Naive thymus-derived CD8-positive, alpha-beta T cell (primary cell): ENCODE data around the gene RPTOR. TPM values are rescaled to one million over a fixed set of nuclear protein-coding genes. Genes with fewer than 3 reads are reported as not detected.

Source experiments
- ATAC-seq, 2 donors: fragments of 150-1000 bp; cut with Tn5 transposase in 1 of 2; sonication (Bioruptor Pico), chemical (Tn5 transposase) in 1 of 2; 1 replicate in 1 of 2; 2 replicates in 1 of 2; pipeline ENCODE4 v1.10.0; 2021; ENCODE audit warnings: mild to moderate bottlenecking in 2 of 2, moderate library complexity in 2 of 2
- POLR2A ChIA-PET: fragments of 350-600 bp; sonication (Branson Sonifier 250); formaldehyde crosslinking; loops from one replicate; lab custom pipeline; 2021; ENCODE audit warnings: antibody characterized with exemption; lab: Charles Lee
- DNase-seq, 10 donors: peaks; one replicate each; pipeline versions ENCODE4 v3.0.0 to v3.0.0-alpha.2; 2020 to 2022
- H3K27ac Mint-ChIP-seq, 10 donors: one replicate each; pipeline ENCODE4 v1.8.0; 2020 to 2022; ENCODE audit warnings: mild to moderate bottlenecking in 10 of 10, mixed read lengths in 10 of 10, moderate library complexity in 4 of 10, inconsistent platforms in 1 of 10
- H3K27me3 Mint-ChIP-seq, 5 donors: one replicate each; pipeline ENCODE4 v1.8.0; 2021 to 2022; ENCODE audit warnings: mixed read lengths in 5 of 5
- H3K36me3 Mint-ChIP-seq, 3 donors: one replicate each; pipeline ENCODE4 v1.8.0; 2020 to 2022; ENCODE audit warnings: mixed read lengths in 3 of 3, mild to moderate bottlenecking in 2 of 3, inconsistent platforms in 1 of 3
- H3K4me1 Mint-ChIP-seq, 4 donors: one replicate each; pipeline ENCODE4 v1.8.0; 2021 to 2022; ENCODE audit warnings: mixed read lengths in 4 of 4
- H3K4me3 Mint-ChIP-seq, 10 donors: one replicate each; pipeline ENCODE4 v1.8.0; 2020 to 2022; ENCODE audit warnings: mild to moderate bottlenecking in 10 of 10, mixed read lengths in 10 of 10, moderate library complexity in 6 of 10, inconsistent platforms in 1 of 10
- H3K9me3 Mint-ChIP-seq, 9 donors: one replicate each; pipeline ENCODE4 v1.8.0; 2020 to 2022; ENCODE audit warnings: mixed read lengths in 9 of 9, mild to moderate bottlenecking in 3 of 9, inconsistent platforms in 1 of 9, moderate library complexity in 1 of 9
- polyA plus RNA-seq, 3 donors: library from polyadenylated mRNA; unstranded; fragments of 300-500 nt; fragmentation: Illumina TruSeq; gene quantifications; one replicate each; pipeline ENCODE4 v1.2.3, GENCODE V29; 2021
- total RNA-seq, 8 experiments: library from RNA in 2 of 8; stranded (reverse) in 2 of 8; gene quantifications; one replicate each; pipeline ENCODE4 v1.2.3 and lab custom pipeline; 2021 to 2026

Gene RPTOR
- total and polyA plus RNA-seq, 5 experiments from 2014 or later = 5.3 to 53.9 (median 10.2) TPM

DNA sequence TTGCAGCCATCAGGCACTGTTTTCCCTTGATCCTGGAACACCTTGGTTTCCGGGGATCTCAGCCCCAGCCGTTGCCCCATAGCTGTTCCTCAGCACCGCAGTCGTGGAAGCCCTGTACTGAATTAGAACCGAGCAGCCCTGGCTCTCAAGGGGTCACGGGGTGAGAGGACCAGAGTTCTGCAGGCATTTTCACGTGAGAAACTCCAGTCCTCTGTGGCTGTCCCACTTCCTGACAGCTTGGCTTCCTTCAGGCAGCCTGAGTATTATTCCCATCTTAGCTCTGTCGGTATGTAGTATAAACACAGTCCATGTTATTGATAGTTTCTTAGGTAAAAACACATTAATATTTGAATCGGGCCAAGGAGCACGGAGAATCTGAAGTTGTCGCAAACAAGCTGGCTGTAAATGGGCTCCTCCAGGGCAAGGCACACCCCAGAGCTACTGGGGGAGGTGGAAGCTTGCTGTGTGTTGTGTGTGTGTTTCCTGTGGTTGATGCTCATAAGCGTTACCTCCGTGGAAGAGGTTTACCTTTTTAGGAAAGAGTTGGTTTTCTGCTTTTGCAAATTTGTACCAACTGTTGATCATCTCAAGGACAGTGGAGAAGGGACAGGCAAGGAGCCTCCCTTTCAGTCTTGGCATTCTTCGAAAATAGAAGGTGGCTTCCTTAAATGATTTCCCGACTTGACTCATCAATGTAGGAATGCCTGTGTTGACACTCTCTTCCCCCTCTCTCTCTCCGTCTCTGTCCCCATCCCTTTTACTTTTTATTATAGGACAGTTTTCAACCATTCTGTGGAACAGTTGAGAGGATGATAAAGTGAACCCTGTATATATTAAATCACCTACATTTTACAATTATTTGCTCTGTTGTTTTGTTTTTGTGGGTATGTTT, 238.1 kb downstream of the RPTOR start:
- DNase-seq = peak in 8 of 10 donors; percentile 26 to 79 (median 60)
- Mint-ChIP-seq H3K9me3 (no peaks in the 10 kb centered on the region), H3K27me3 (no peaks in the 10 kb centered on the region), H3K4me1 (peaks cover 38 to 81% (median 71%) of the 10 kb centered on the region in 4 donors), H3K27ac (peak overlapping the region; percentile 84 to 99 (median 96)), H3K36me3 (peaks cover 0 to 4% (median 2%) of the 10 kb centered on the region in 3 donors), H3K4me3 (peak overlapping the region; percentile 71 to 89 (median 84))
- peak; percentile 79 to 91 for ATAC-seq
- POLR2A ChIA-PET = interaction anchor here (0.6 to 7.1 kb wide), 13 partner anchors 8 to 728 kb away, joined by 3 to 67 read pairs (median 5); no protein-coding TSS in a partner anchor

DNA sequence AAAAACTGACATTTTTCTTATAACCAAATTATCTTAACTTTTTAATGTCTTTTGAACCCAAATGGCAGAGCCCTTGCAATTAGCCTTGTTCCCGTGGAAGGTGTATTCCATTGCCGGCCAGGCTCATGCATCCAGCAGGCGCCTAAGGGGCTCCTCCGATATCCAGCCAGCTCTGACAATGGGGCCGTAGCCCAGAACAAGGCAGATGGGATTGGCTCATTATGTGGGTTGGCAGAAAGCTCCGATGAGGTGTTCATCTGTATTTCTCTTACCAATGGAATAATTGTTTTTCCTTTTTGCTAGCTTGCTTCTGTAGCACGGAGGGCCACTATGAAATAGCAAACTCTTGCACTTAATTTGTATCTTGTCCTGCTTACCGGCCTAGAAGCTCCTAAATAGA, 238.8 kb downstream of the RPTOR start:
- DNase-seq = no peak
- no peak for ATAC-seq
- POLR2A ChIA-PET = interaction anchor here (0.6 to 7.1 kb wide), 6 partner anchors 9 to 135 kb away, joined by 3 to 67 read pairs (median 9); no protein-coding TSS in a partner anchor
- peaks cover 0 to 4% (median 0%) of the 10 kb centered on the region in 3 donors for H3K36me3 Mint-ChIP-seq
- no peaks in the 10 kb centered on the region for H3K27me3 Mint-ChIP-seq
- peak overlapping the region; percentile 60 to 99 (median 94) for H3K27ac Mint-ChIP-seq
- peaks cover 0 to 5% (median 0%) of the 10 kb centered on the region in 9 donors for H3K9me3 Mint-ChIP-seq
- H3K4me1 Mint-ChIP-seq = peaks cover 43 to 86% (median 77%) of the 10 kb centered on the region in 4 donors
- peak overlapping the region in 7 of 10 donors; percentile 78 to 86 (median 85) for H3K4me3 Mint-ChIP-seq

DNA sequence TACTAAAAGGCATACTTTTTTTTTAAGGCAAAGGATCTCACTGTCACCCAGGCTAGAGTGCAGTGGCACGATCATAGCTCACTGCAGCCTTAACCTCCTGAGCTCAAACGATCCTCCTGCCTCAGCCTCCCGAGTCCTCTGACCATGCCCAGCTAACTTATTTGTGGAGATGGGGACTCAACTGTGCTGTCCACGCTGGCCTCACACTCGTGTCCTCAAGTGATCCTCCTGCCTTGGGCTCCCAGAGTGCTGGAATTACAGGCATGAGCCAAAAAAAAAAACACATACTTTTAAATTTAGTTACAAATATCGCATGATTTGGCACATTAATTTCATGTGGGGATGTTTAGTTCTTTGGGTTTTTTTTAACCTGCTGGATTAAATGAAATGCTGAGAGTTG, 239.3 kb downstream of the RPTOR start:
- Mint-ChIP-seq H3K27me3 (no peaks in the 10 kb centered on the region), H3K4me3 (peak overlapping the region in 6 of 10 donors; percentile 5 to 85 (median 82))
- POLR2A ChIA-PET = interaction anchor here (0.6 to 7.1 kb wide), 7 partner anchors 8 to 759 kb away, joined by 3 to 67 read pairs (median 3); no protein-coding TSS in a partner anchor

DNA sequence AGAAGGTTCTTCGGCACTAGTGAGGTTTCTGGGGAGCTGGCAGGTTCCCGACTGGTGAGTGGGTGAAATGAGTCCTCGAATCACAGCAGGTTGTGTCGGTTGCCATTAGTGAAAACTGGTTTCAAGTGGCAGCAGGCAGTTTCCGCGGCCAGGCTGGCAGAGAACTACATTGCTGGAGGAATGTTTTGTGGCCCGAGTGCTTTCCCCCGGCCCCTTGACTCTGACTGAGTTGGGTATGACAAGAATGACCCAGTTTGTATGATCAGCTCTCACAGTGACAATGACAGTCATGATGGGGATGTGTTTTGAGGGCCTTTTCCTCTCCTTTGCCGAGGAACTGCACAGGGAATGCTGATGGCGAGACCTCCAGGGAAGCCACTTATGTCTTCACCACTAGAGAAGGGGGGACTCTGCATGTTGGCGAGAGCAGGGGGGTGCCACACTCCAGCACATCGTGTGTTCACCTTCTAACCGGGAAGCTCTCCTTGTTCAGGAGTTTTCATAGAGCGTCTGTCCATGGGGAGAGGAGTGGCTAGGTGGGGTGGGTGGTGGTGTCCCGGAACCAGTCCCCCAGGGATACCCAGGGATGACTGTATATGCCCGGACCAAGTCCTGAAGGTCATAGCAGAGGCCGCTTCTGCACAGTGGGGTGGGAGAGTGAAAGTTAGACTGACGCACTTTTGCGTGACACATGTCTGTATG, 241.0 kb downstream of the RPTOR start:
- Mint-ChIP-seq H3K4me3 (peak overlapping the region; percentile 16 to 72 (median 52)), H3K4me1 (peaks cover 53 to 90% (median 86%) of the 10 kb centered on the region in 4 donors), H3K27ac (peak overlapping the region; percentile 79 to 97 (median 92)), H3K27me3 (no peaks in the 10 kb centered on the region), H3K9me3 (peaks cover 0 to 9% (median 0%) of the 10 kb centered on the region in 9 donors), H3K36me3 (peaks cover 0 to 4% (median 0%) of the 10 kb centered on the region in 3 donors)
- POLR2A ChIA-PET = interaction anchor here (1.3 to 1.8 kb wide), 4 partner anchors 11 to 331 kb away, joined by 3 to 4 read pairs (median 4); no protein-coding TSS in a partner anchor
- ATAC-seq (peak in 1 of 2 donors; percentile 17), DNase-seq (peak in 1 of 10 donors; percentile 46)

More for the DNA sequence above, 239.3 kb downstream of the RPTOR start:
- Mint-ChIP-seq H3K27ac (peak overlapping the region in 9 of 10 donors; percentile 60 to 99 (median 94)), H3K9me3 (peaks cover 0 to 9% (median 0%) of the 10 kb centered on the region in 9 donors), H3K4me1 (peaks cover 44 to 88% (median 81%) of the 10 kb centered on the region in 4 donors), H3K36me3 (peaks cover 0 to 4% (median 0%) of the 10 kb centered on the region in 3 donors)
- no peak for DNase-seq
- no peak for ATAC-seq

DNA sequence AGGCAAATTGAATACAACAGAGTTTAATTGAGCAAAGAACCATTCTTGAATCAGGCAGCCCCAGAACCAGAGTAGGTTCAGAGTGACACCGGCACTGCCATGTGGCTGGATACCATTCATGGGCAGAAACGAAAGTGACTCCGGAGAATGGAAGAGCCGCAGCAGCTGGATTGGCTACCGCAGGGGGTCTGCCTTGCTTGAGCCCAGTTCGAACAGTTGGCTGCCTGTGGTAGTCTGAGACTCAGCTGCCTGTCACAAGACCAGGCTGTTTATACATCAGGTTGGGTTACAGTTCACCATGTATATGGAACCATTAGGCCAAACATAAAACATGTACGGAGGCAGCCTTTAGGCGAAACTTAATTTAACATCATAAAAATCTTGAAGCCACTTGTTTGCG, 241.8 kb downstream of the RPTOR start:
- Mint-ChIP-seq H3K4me1 (peaks cover 58 to 90% (median 86%) of the 10 kb centered on the region in 4 donors), H3K27me3 (no peaks in the 10 kb centered on the region), H3K9me3 (peaks cover 0 to 9% (median 0%) of the 10 kb centered on the region in 9 donors), H3K4me3 (peak overlapping the region in 2 of 10 donors; percentile 29 to 62), H3K36me3 (peaks cover 0 to 4% (median 0%) of the 10 kb centered on the region in 3 donors), H3K27ac (peak overlapping the region in 5 of 10 donors; percentile 8 to 97 (median 60))
- ATAC-seq (no peak), DNase-seq (no peak)
- POLR2A ChIA-PET = interaction anchor here (1.3 to 1.5 kb wide), 2 partner anchors 23 to 123 kb away, joined by 3 to 4 read pairs; no protein-coding TSS in a partner anchor

DNA sequence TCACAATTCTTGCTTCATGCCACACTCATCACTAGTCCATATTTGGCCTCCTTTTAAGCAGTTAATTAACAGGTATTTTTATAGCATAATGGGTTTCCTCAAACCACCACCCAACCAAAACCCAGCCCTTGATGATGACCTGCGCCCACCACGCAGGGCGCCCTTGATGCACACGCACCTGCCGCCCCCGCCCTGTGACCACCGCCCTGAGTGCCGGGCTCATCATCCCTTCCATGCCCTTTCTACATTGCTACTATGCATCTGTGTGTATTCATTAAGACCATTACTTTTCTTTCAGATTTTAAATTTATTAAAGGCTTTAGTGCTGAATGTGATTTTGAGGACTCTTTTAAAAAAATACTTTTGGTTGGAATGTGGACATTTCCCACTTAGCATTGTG, 242.2 kb downstream of the RPTOR start:
- Mint-ChIP-seq H3K4me1 (peaks cover 60 to 90% (median 86%) of the 10 kb centered on the region in 4 donors), H3K36me3 (peaks cover 0 to 4% (median 0%) of the 10 kb centered on the region in 3 donors), H3K4me3 (peak overlapping the region in 2 of 10 donors; percentile 26 to 62), H3K27me3 (no peaks in the 10 kb centered on the region), H3K9me3 (peaks cover 0 to 9% (median 0%) of the 10 kb centered on the region in 9 donors), H3K27ac (peak overlapping the region in 8 of 10 donors; percentile 7 to 97 (median 56))
- no peak for ATAC-seq
- DNase-seq = no peak
- POLR2A ChIA-PET = interaction anchor here (1.3 kb wide), 1 partner anchor 124 kb away, joined by 3 read pairs; no protein-coding TSS in a partner anchor

DNA sequence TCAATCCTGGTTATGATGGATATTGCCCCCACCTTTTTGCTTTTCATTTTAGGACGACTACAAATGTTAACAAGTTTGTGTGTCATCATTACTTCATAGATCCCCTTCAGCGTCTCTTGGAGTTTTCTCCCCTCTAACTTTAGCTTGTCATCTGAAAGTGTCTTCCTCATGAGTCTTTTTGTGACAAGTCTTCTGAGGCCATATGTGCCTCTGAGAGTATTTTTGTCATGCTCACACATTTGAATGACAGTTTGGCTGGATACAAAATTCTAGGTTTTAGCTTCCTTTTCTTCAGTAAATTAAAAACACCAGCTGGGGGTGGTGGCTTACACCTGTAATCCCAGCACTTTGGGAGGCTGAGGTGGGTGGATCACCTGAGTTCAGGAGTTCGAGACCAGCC, 243.2 kb downstream of the RPTOR start:
- H3K36me3 Mint-ChIP-seq = peaks cover 0 to 4% (median 0%) of the 10 kb centered on the region in 3 donors
- peak overlapping the region; percentile 13 to 97 (median 77) for H3K27ac Mint-ChIP-seq
- POLR2A ChIA-PET = interaction anchor here (1.6 kb wide), 1 partner anchor 26 kb away, joined by 4 read pairs; no protein-coding TSS in a partner anchor
- no peak for ATAC-seq
- peak overlapping the region in 5 of 10 donors; percentile 16 to 62 (median 24) for H3K4me3 Mint-ChIP-seq
- DNase-seq = no peak
- no peaks in the 10 kb centered on the region for H3K27me3 Mint-ChIP-seq
- peaks cover 57 to 90% (median 87%) of the 10 kb centered on the region in 4 donors for H3K4me1 Mint-ChIP-seq
- peaks cover 0 to 9% (median 0%) of the 10 kb centered on the region in 9 donors for H3K9me3 Mint-ChIP-seq

DNA sequence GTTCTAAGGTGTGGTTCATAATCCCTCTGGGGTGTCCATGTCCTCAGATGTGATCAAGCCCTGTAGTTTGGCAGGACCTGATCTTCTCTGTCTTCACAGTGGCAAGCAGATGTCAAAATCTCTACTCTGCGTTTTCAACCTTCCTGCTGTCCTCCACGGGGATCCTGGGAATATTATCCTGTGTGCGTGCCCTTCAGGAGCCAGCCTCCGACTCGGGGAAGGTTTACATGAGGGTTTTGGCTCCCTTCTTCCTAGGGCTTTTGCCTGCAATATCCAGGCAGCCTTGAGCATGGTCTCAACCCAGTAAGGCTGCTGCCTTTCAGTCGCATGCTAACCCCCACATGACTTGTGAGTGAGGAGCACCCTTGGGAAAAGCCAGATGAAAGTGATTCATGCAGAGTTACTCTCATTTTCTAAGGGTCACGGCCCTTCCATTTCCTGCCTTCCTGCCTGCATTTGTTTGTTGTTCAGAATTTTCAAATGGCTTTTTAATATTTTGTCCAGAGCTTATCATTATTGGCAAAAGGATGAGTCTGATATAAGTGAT, 244.8 kb downstream of the RPTOR start:
- peak overlapping the region; percentile 93 to 99 (median 96) for H3K27ac Mint-ChIP-seq
- peak overlapping the region; percentile 70 to 91 (median 81) for H3K4me3 Mint-ChIP-seq
- peaks cover 53 to 89% (median 85%) of the 10 kb centered on the region in 4 donors for H3K4me1 Mint-ChIP-seq
- H3K9me3 Mint-ChIP-seq = peaks cover 0 to 9% (median 0%) of the 10 kb centered on the region in 9 donors
- ATAC-seq (no peak), DNase-seq (no peak)
- no peaks in the 10 kb centered on the region for H3K27me3 Mint-ChIP-seq
- H3K36me3 Mint-ChIP-seq = peaks cover 0 to 12% (median 7%) of the 10 kb centered on the region in 3 donors
- POLR2A ChIA-PET = interaction anchor here (0.7 to 6.5 kb wide), 9 partner anchors 9 to 334 kb away, joined by 3 to 67 read pairs (median 4); no protein-coding TSS in a partner anchor

DNA sequence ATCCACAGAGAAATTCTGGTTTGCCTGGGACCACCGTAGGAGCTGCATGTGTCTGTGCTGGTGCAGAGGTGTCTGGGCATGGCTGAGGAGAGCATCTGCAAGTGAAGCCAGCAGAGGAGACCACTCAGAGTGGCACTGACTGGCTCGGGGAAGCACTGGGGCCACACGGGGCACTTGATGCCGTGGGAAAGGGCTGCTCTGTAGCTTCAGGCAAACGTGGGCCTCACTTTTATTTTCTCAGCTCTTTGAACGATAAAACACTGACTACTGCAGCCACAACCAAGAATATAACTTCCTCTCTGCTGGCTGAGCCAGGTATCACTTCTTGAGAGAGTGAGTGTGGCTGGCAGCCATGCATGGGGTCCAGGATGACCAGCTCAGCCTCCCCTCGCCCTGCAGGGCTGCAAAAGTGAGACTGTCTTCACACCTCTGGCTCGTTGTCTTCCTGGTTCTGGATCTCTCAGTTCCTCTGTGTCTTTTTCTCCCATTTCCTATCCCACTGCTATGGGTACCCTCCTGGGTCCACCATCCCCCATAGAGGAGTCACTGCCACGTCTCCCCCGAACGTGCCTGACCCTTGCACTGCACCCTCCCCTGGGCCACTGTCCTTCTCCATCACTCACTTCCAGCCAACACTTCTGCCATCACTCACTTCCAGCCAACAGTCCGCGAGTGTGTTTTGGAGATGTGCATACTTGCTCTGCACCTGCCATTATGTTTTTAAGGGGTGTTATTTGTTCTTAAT, 245.6 kb downstream of the RPTOR start:
- no peaks in the 10 kb centered on the region for H3K27me3 Mint-ChIP-seq
- DNase-seq = peak in 5 of 10 donors; percentile 35 to 69 (median 65)
- peaks cover 0 to 12% (median 10%) of the 10 kb centered on the region in 3 donors for H3K36me3 Mint-ChIP-seq
- peaks cover 0 to 9% (median 0%) of the 10 kb centered on the region in 9 donors for H3K9me3 Mint-ChIP-seq
- ATAC-seq = peak; percentile 74 to 81
- POLR2A ChIA-PET = interaction anchor here (0.7 to 6.5 kb wide), 9 partner anchors 9 to 335 kb away, joined by 3 to 67 read pairs (median 4); no protein-coding TSS in a partner anchor
- peak overlapping the region; percentile 70 to 91 (median 81) for H3K4me3 Mint-ChIP-seq
- peaks cover 53 to 88% (median 82%) of the 10 kb centered on the region in 4 donors for H3K4me1 Mint-ChIP-seq
- H3K27ac Mint-ChIP-seq = peak overlapping the region; percentile 93 to 99 (median 96)

DNA sequence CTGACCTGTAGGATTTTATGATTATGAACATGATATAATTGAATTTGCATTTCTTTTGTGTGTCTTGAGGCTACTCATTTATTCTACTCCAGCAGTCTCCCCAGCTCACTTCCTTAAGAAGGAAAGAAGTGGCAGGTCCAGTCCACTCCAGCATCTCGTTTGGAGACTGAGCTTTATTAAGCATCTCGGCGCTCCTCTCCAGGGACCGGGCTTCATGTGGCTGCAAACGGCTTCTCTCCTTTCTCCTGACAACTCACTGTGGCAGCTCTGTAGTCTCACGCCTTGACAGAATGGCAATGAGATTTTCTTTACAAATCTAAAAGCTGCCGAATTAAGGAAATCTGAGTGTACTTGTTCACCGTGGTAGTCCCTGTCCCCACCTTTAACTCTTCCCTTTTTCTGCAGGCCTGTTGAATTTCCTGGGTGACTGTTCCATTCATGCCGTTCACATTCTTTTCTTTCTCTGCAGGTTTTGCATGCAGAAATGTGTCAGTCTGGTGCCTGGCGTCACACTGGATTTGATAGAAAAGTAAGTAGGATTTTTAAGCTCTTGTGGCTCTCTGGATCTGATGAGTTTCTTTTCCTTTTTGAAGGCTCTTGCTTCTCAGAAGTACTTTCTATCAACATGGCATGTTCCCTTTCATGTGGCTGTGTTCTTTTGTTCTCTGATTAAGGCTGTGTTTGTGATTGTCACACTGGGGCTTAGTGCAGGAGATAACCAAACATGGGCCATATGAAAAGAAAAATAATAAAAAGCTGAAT, 246.5 kb downstream of the RPTOR start:
- Mint-ChIP-seq H3K9me3 (peaks cover 0 to 9% (median 0%) of the 10 kb centered on the region in 9 donors), H3K4me3 (peak overlapping the region; percentile 70 to 91 (median 81)), H3K4me1 (peaks cover 47 to 79% (median 73%) of the 10 kb centered on the region in 4 donors), H3K27me3 (no peaks in the 10 kb centered on the region), H3K36me3 (peaks cover 0 to 17% (median 15%) of the 10 kb centered on the region in 3 donors), H3K27ac (peak overlapping the region; percentile 93 to 99 (median 96))
- POLR2A ChIA-PET = interaction anchor here (0.6 to 6.5 kb wide), 9 partner anchors 10 to 70 kb away, joined by 3 to 67 read pairs (median 4); no protein-coding TSS in a partner anchor
- peak; percentile 67 to 69 for ATAC-seq
- DNase-seq = peak in 3 of 10 donors; percentile 16 to 65 (median 61)
